ENCODE measurements around the gene MRGPRX4. TPM values are rescaled to one million over a fixed set of nuclear protein-coding genes. Genes with fewer than 3 reads are reported as not detected.

The MRGPRX4 gene
- total RNA-seq, 1 donor from 2014 or later: not detected

DNA sequence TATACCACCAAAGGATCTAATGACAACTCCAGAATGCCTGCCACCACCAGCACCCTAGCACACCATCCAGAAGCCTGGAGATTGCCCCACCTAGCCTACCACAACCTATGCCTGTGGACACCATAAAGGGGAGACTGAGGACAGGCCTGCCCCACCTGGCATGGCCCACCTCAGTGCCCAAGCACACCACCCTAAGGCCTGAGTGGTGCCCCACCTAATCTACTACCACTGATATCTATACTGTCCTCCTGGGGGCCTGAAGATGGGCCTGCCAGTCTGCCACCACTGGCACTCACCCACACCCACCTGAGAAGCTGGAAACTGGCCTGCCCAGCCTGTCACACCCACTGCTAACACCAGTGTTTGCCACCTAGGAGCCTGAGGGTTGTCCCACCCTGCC, 32.1 kb downstream of the MRGPRX4 start:
- Histone ChIP-seq H3K27ac (no peak overlapping the region), H3K4me1 (no peaks in the 10 kb centered on the region), H3K9me3 (ENCODE audit: low read depth) (no peaks in the 10 kb centered on the region), H3K27me3 (no peaks in the 10 kb centered on the region), H3K79me2 (ENCODE audit: low read depth) (no peaks in the 10 kb centered on the region), H3K36me3 (no peaks in the 10 kb centered on the region), H3K4me2 (no peak overlapping the region), H3K9ac (no peak overlapping the region), H4K20me1 (ENCODE audit: low read depth) (no peaks in the 10 kb centered on the region), H3F3A (ENCODE audit: low read depth) (no peaks in the 10 kb centered on the region), H3K4me3 (no peak overlapping the region), H2AFZ (replicated peaks) (no peak overlapping the region)
- Mint-ChIP-seq H3K27ac (no peak overlapping the region), H3K4me3 (no peak overlapping the region), H3K9me3 (peaks cover 2% of the 10 kb centered on the region), H3K36me3 (no peaks in the 10 kb centered on the region), H3K27me3 (ENCODE audit: insufficient read depth, low read depth) (peaks cover 8% of the 10 kb centered on the region), H3K4me1 (no peaks in the 10 kb centered on the region)
- TF ChIP-seq EZH2phosphoT487 (IDR thresholded peaks at IDR 0.05) (no peak), CTCF (IDR thresholded peaks at IDR 0.05) (no peak), EZH2 (IDR thresholded peaks at IDR 0.05) (no peak)
- DNase-seq (ENCODE audit: low spot score): no peak

GRCh38 chr11:18209058-18209457, 36.4 kb downstream of the MRGPRX4 start:
- Mint-ChIP-seq H3K36me3 (no peaks in the 10 kb centered on the region), H3K4me3 (no peak overlapping the region), H3K4me1 (peaks cover 4% of the 10 kb centered on the region), H3K27ac (no peak overlapping the region), H3K27me3 (ENCODE audit: insufficient read depth, low read depth) (peaks cover 6% of the 10 kb centered on the region), H3K9me3 (no peaks in the 10 kb centered on the region)
- Histone ChIP-seq H3K4me3 (no peak overlapping the region), H3K79me2 (ENCODE audit: low read depth) (no peaks in the 10 kb centered on the region), H4K20me1 (ENCODE audit: low read depth) (no peaks in the 10 kb centered on the region), H3K9me3 (ENCODE audit: low read depth) (no peaks in the 10 kb centered on the region), H3K27ac (no peak overlapping the region), H2AFZ (replicated peaks) (no peak overlapping the region), H3K9ac (no peak overlapping the region), H3K4me1 (peaks cover 5% of the 10 kb centered on the region), H3F3A (ENCODE audit: low read depth) (no peaks in the 10 kb centered on the region), H3K36me3 (no peaks in the 10 kb centered on the region), H3K27me3 (no peaks in the 10 kb centered on the region), H3K4me2 (no peak overlapping the region)
- no peak for TF ChIP-seq EZH2 (IDR thresholded peaks at IDR 0.05)
- no peak for TF ChIP-seq EZH2phosphoT487 (IDR thresholded peaks at IDR 0.05)
- TF ChIP-seq CTCF (IDR thresholded peaks at IDR 0.05): no peak
- DNase-seq (ENCODE audit: low spot score): no peak

GRCh38 chr11:18221274-18221876, 48.7 kb downstream of the MRGPRX4 start:
- Mint-ChIP-seq H3K9me3 (peaks cover 2% of the 10 kb centered on the region), H3K27me3 (ENCODE audit: insufficient read depth, low read depth) (peaks cover 5% of the 10 kb centered on the region), H3K27ac (no peak overlapping the region), H3K4me1 (no peaks in the 10 kb centered on the region), H3K4me3 (no peak overlapping the region), H3K36me3 (no peaks in the 10 kb centered on the region)
- no peak for DNase-seq (ENCODE audit: low spot score)
- Histone ChIP-seq H2AFZ (replicated peaks) (no peak overlapping the region), H3K4me2 (no peak overlapping the region), H3K27ac (no peak overlapping the region), H3K27me3 (peaks cover 17% of the 10 kb centered on the region), H3F3A (ENCODE audit: low read depth) (no peaks in the 10 kb centered on the region), H3K9ac (no peak overlapping the region), H3K4me3 (no peak overlapping the region), H3K36me3 (no peaks in the 10 kb centered on the region), H3K4me1 (no peaks in the 10 kb centered on the region), H4K20me1 (ENCODE audit: low read depth) (no peaks in the 10 kb centered on the region), H3K79me2 (ENCODE audit: low read depth) (no peaks in the 10 kb centered on the region), H3K9me3 (ENCODE audit: low read depth) (no peaks in the 10 kb centered on the region)
- no peak for TF ChIP-seq CTCF (IDR thresholded peaks at IDR 0.05)
- TF ChIP-seq EZH2 (IDR thresholded peaks at IDR 0.05): no peak
- no peak for TF ChIP-seq EZH2phosphoT487 (IDR thresholded peaks at IDR 0.05)

Data from neural progenitor cell (in vitro differentiated cells).